NB4 (cell line): ENCODE results near the gene CENPV.

ENCODE experiments used
- CTCF ChIP-seq: IDR thresholded peaks from one replicate; pipeline ENCODE4 v1.5.1; 2012; ENCODE audit warnings: low read depth, low read length
- MYC ChIP-seq: IDR thresholded peaks from 2 replicates; pipeline ENCODE4 v1.6.1; 2011; ENCODE audit warnings: low read depth, low read length

- TF ChIP-seq CTCF (no peak), MYC (no peak)
These were observed 50.4 kb downstream of the CENPV start for GRCh38 chr17:16302856-16303255.
